ENCODE results near the gene KCNC3. TPM values are rescaled to one million over a fixed set of nuclear protein-coding genes. Genes with fewer than 3 reads are reported as not detected.
A peak's percentile ranks its signal among the peaks of the same experiment; 100 is the strongest.

KCNC3 gene
- total RNA-seq, 2 experiments from 2014 or later: 1.6 to 2.0 TPM

GRCh38 chr19:50328224-50328872 is 829 bp downstream of the KCNC3 start:
- Mint-ChIP-seq H3K4me1 (ENCODE audit: low read depth) (peaks cover 71% of the 10 kb centered on the region), H3K27me3 (peaks cover 70% of the 10 kb centered on the region), H3K36me3 (ENCODE audit: low read depth) (peaks cover under 1% of the 10 kb centered on the region), H3K27ac (no peak overlapping the region), H3K9me3 (no peaks in the 10 kb centered on the region), H3K4me3 (no peak overlapping the region)
- intact Hi-C loops (cut with DNase I, micrococcal nuclease): loop anchor here in 1 of 2 experiments (5.0 kb wide), 1 partner anchor 301 kb away; the partner anchor contains the start of genes VRK3 and ZNF473
- no peaks in the 10 kb centered on the region for H3K36me3 ChIP-seq (ENCODE audit: insufficient read depth, low read length)
- peaks cover 58 to 64% of the 10 kb centered on the region in 2 experiments for H3K27me3 ChIP-seq (ENCODE audit: control insufficient read depth in 1 of 2, insufficient read depth in 2 of 2, low read length in 2 of 2)
- peaks cover 6 to 47% of the 10 kb centered on the region in 2 experiments for H3K9me3 ChIP-seq (ENCODE audit: control insufficient read depth in 1 of 2, insufficient read depth in 1 of 2, low read length in 2 of 2)
- TF ChIP-seq, protein P1, sequence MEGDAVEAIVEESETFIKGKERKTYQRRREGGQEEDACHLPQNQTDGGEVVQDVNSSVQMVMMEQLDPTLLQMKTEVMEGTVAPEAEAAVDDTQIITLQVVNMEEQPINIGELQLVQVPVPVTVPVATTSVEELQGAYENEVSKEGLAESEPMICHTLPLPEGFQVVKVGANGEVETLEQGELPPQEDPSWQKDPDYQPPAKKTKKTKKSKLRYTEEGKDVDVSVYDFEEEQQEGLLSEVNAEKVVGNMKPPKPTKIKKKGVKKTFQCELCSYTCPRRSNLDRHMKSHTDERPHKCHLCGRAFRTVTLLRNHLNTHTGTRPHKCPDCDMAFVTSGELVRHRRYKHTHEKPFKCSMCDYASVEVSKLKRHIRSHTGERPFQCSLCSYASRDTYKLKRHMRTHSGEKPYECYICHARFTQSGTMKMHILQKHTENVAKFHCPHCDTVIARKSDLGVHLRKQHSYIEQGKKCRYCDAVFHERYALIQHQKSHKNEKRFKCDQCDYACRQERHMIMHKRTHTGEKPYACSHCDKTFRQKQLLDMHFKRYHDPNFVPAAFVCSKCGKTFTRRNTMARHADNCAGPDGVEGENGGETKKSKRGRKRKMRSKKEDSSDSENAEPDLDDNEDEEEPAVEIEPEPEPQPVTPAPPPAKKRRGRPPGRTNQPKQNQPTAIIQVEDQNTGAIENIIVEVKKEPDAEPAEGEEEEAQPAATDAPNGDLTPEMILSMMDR (IDR thresholded peaks at IDR 0.05): no peak
- ChIA-PET CTCF (interaction anchor here (0.5 to 3.3 kb wide), 2 partner anchors 29 to 1328 kb away, joined by 3 to 10 read pairs; no protein-coding TSS in a partner anchor), POLR2A (interaction anchor here (1.5 to 1.7 kb wide), 2 partner anchors 29 to 476 kb away, joined by 5 to 15 read pairs; no protein-coding TSS in a partner anchor)
- peak overlapping the region; percentile 28 for H3K4me3 ChIP-seq (ENCODE audit: low read length)
- H3K27ac ChIP-seq (ENCODE audit: low read depth in 1 of 2, low read length in 2 of 2): no peak overlapping the region
- DNase-seq: peak in 2 of 14 experiments; percentile 51 to 58
- H3K4me1 ChIP-seq (ENCODE audit: insufficient read depth, low read length): peaks cover 74% of the 10 kb centered on the region
- no peak for ATAC-seq (ENCODE audit: poor library complexity)

DNA sequence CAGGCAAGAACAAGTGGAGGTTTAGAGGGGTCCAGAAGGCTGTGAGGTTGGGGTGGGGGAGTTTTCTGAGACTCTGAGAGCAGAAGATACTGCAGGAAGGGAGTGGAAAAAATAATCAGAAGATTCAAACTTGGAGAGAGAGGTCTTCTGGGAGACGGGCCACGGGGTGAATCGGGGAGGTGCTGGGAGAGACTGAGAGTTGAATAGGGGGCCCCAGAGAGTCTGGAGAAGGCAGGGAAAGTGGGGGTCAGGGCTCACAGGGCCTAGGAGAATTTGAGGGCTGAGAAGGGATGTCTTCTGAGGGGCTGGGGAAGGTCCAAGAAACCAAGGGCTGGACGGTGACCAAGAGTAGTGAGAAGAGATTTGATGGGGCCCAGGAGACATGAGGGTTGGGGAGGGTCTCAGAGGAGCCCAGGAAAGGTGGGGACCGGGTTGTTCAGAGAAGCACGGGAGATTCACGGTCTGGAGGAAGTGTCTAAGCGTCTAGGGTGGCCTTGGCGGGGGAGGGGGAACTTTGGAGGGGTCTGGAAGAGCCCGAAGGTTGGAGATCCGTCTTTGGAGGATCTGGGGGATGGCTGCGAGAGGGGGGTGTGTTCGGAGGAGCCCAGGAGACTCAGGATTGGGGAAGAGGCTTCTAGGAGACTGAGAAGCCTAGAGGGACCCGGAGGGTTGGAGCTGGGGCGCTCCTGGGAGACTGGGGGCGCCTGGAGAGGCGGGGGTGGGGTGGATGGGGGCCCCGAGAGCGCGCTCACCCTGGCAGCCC is 1.5 kb downstream of the KCNC3 start:
- no peaks in the 10 kb centered on the region for H3K9me3 Mint-ChIP-seq
- TF ChIP-seq, protein P1 (IDR thresholded peaks at IDR 0.05): no peak
- no peak overlapping the region for H3K27ac Mint-ChIP-seq
- no peaks in the 10 kb centered on the region for H3K36me3 ChIP-seq (ENCODE audit: insufficient read depth, low read length)
- no peaks in the 10 kb centered on the region for H3K36me3 Mint-ChIP-seq (ENCODE audit: low read depth)
- H3K4me3 ChIP-seq (ENCODE audit: low read length): no peak overlapping the region
- H3K9me3 ChIP-seq (ENCODE audit: control insufficient read depth in 1 of 2, insufficient read depth in 1 of 2, low read length in 2 of 2): peaks cover 6 to 40% of the 10 kb centered on the region in 2 experiments
- peaks cover 67% of the 10 kb centered on the region for H3K4me1 ChIP-seq (ENCODE audit: insufficient read depth, low read length)
- intact Hi-C loops (cut with DNase I, micrococcal nuclease): loop anchor here in 1 of 2 experiments (5.0 kb wide), 1 partner anchor 300 kb away; the partner anchor contains the start of genes VRK3 and ZNF473
- DNase-seq (peak in 1 of 14 experiments; percentile 38), ATAC-seq (ENCODE audit: poor library complexity) (no peak)
- peaks cover 66% of the 10 kb centered on the region for H3K4me1 Mint-ChIP-seq (ENCODE audit: low read depth)
- no peak overlapping the region for H3K27ac ChIP-seq (ENCODE audit: low read depth in 1 of 2, low read length in 2 of 2)
- CTCF ChIA-PET: interaction anchor here (3.3 kb wide), 1 partner anchor 30 kb away, joined by 10 read pairs; no protein-coding TSS in a partner anchor
- H3K4me3 Mint-ChIP-seq: peak overlapping the region; percentile 59
- POLR2A ChIA-PET: no interaction called here
- H3K27me3 Mint-ChIP-seq: peaks cover 66% of the 10 kb centered on the region
- H3K27me3 ChIP-seq (ENCODE audit: control insufficient read depth in 1 of 2, insufficient read depth in 2 of 2, low read length in 2 of 2): peaks cover 51 to 58% of the 10 kb centered on the region in 2 experiments

- H3K36me3 Mint-ChIP-seq (ENCODE audit: low read depth): no peaks in the 10 kb centered on the region
- H3K27me3 Mint-ChIP-seq: peaks cover 64% of the 10 kb centered on the region
- ChIA-PET POLR2A (no interaction called here), CTCF (no interaction called here)
- peaks cover 59% of the 10 kb centered on the region for H3K4me1 Mint-ChIP-seq (ENCODE audit: low read depth)
- H3K4me3 Mint-ChIP-seq: peak overlapping the region; percentile 59
- TF ChIP-seq, protein P1 (IDR thresholded peaks at IDR 0.05): no peak
- peaks cover 61% of the 10 kb centered on the region for H3K4me1 ChIP-seq (ENCODE audit: insufficient read depth, low read length)
- no peaks in the 10 kb centered on the region for H3K9me3 Mint-ChIP-seq
- ATAC-seq (ENCODE audit: poor library complexity) (no peak), DNase-seq (no peak)
- no peak overlapping the region for H3K4me3 ChIP-seq (ENCODE audit: low read length)
- no peak overlapping the region for H3K27ac ChIP-seq (ENCODE audit: low read depth in 1 of 2, low read length in 2 of 2)
- no peaks in the 10 kb centered on the region for H3K36me3 ChIP-seq (ENCODE audit: insufficient read depth, low read length)
- no peak overlapping the region for H3K27ac Mint-ChIP-seq
- peaks cover 6 to 38% of the 10 kb centered on the region in 2 experiments for H3K9me3 ChIP-seq (ENCODE audit: control insufficient read depth in 1 of 2, insufficient read depth in 1 of 2, low read length in 2 of 2)
- intact Hi-C loops (cut with DNase I, micrococcal nuclease): loop anchor here in 1 of 2 experiments (5.0 kb wide), 1 partner anchor 300 kb away; the partner anchor contains the start of genes VRK3 and ZNF473
- H3K27me3 ChIP-seq (ENCODE audit: control insufficient read depth in 1 of 2, insufficient read depth in 2 of 2, low read length in 2 of 2): peaks cover 45 to 51% of the 10 kb centered on the region in 2 experiments
Observed at GRCh38 chr19:50327013-50327412, 2.2 kb downstream of the KCNC3 start.
